Measurements from ENCODE around the gene FAT4.

The FAT4 gene

GRCh38 chr4:125316791-125317524 is 2.2 kb downstream of the FAT4 start:
- in situ Hi-C loops (cut with MboI; ENCODE audit: low sequenced_read_pairs) = no loop called here

DNA sequence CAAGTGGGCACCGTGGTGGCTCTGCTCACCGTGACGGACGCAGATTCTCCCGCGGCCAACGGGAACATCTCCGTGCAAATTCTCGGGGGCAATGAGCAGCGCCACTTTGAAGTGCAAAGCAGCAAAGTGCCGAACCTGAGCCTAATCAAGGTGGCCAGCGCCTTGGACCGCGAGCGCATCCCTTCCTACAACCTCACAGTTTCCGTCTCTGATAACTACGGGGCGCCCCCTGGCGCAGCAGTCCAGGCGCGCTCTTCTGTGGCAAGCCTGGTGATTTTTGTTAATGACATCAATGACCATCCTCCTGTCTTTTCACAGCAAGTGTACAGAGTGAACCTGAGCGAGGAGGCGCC is 2.7 kb downstream of the FAT4 start:
- in situ Hi-C loops (cut with MboI; ENCODE audit: low sequenced_read_pairs) = no loop called here

DNA sequence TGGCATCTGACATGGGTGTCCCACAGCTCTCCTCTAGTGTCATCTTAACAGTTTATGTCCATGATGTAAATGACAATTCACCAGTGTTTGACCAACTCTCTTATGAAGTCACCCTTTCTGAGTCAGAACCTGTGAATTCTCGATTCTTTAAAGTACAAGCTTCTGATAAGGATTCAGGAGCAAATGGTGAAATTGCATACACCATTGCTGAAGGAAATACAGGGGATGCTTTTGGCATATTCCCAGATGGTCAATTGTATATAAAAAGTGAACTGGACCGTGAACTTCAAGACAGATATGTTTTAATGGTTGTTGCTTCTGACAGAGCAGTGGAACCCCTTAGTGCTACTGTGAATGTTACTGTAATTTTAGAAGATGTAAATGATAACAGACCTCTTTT is 4.6 kb downstream of the FAT4 start:
- in situ Hi-C loops (cut with MboI; ENCODE audit: low sequenced_read_pairs) = no loop called here

DNA sequence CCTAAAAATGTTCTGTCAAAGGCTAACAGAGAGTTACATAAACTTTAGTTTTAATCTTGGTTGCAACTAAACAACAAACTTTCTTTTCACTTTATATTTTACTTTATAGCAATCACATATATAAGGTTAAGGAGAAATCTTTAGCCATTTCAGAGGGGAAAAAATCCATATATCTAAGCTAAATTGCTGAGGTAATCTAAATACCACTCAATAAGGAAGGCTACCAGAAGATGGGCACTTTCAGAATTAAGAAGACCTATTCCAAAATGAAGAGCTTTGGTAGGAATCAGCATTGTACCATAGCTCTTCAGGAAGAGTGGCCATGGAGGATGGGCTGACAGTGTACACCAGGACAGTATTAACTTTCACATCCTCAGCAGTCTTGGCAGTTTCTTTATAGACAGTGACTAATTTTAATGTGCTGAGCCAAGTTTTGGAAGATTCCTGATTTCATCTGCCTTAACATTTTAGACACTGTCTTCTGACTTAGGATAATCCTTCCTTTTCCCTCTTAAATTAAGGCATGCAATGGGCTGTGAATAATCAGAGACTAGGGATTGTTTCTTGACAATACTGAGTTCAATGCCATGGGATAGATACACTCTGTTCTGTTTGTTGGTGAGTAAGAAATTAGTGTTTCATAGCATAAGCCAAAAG is 7.1 kb downstream of the FAT4 start:
- in situ Hi-C loops (cut with MboI; ENCODE audit: low sequenced_read_pairs) = no loop called here

GRCh38 chr4:125322366-125322730 is 7.6 kb downstream of the FAT4 start:
- in situ Hi-C loops (cut with MboI; ENCODE audit: low sequenced_read_pairs) = no loop called here

GRCh38 chr4:125323654-125324053 is 8.9 kb downstream of the FAT4 start:
- in situ Hi-C loops (cut with MboI; ENCODE audit: low sequenced_read_pairs) = no loop called here

DNA sequence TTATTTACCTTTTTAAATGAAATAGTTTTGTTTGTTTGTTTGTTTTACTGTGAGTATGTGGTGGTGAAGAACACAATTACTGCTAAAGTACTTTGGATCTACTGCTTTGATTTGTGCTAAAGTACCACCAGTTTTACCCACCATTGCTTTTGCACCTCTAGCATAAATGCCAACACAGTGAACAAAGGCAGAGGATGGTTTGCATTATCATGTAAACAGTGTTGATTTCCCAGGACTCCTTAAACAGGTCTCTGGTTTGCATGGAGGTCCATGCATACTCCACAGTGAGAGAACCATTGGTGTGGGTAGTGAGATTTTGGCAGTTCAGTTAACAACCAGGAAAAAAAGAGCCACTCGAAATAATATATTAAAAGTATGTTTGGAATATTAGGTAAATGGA is 11.0 kb downstream of the FAT4 start:
- in situ Hi-C loops (cut with MboI; ENCODE audit: low sequenced_read_pairs) = no loop called here

- in situ Hi-C loops (cut with MboI; ENCODE audit: low sequenced_read_pairs) = no loop called here
Measured at GRCh38 chr4:125331116-125331515, 16.4 kb downstream of the FAT4 start.

GRCh38 chr4:125334926-125335325 is 20.2 kb downstream of the FAT4 start:
- in situ Hi-C loops (cut with MboI; ENCODE audit: low sequenced_read_pairs) = no loop called here

DNA sequence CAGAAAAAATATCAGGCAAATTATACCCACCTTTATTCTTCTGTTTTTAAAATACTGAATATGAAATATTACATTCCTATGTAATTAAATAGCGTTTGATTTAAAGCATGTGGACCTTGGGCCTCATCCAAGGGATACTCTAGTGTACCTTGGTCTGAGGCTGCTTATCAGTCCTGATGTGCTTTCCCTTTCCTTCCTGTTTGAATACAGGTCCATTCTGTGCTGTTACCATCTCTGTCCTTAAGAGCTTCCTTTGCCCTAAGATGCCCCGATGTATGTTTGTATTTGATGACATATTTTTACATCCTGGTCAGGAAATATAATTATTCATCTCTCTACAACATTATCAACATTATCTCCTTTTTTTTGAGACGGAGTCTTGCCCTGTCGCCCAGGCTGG is 24.1 kb downstream of the FAT4 start:
- in situ Hi-C loops (cut with MboI; ENCODE audit: low sequenced_read_pairs) = no loop called here

- in situ Hi-C loops (cut with MboI; ENCODE audit: low sequenced_read_pairs) = no loop called here
Measured at GRCh38 chr4:125344198-125344597, 29.4 kb downstream of the FAT4 start.

DNA sequence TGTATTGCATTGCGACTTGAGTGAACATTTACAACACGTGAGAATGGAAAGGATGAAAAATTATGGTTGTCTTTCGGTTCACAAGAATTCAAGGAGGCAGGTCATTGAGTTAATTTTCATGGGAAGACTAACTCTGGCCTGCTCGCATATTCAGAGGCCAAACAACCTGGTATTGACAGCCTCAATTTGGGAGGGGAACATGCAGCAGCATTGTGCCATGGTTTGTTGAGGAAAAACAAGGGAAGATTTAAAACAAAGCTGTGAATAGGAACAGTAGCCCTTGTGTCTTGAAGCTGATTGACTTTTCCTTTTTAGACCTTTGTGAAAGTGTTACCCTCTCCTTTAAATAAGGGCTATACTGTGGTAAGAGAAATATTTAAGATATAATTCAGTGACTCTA is 31.9 kb downstream of the FAT4 start:
- in situ Hi-C loops (cut with MboI; ENCODE audit: low sequenced_read_pairs) = no loop called here

DNA sequence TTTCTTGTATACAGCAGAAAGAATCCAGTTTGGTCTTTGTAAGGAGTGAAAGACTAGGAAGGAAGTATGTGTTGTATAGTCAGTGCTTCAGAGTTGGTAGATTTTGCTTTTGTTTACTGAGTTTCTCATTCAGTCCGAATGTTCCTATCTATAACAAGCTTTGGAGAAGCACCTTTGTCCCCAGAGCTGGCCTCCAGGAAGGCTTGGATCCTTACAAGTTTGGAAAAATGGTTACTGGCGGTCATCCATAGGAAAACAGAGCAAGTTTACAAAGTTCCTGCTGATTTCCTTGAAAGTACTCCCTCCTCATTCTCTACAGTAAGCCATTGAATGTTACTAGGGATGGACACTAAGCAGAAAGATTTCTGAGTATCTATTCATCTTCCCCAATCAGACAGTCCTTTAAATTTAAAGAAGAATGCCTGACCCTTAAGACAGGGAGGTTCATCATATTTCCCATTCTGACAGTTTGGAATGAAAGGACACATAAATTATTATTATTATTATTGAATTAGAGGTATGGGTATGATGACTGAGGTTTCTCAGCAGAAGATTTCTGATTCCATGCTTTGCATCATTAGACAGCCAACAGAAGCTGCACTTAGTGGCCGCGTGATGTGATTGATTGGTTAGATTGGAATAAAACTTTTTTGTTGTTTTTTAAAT is 35.8 kb downstream of the FAT4 start:
- in situ Hi-C loops (cut with MboI; ENCODE audit: low sequenced_read_pairs) = no loop called here

DNA sequence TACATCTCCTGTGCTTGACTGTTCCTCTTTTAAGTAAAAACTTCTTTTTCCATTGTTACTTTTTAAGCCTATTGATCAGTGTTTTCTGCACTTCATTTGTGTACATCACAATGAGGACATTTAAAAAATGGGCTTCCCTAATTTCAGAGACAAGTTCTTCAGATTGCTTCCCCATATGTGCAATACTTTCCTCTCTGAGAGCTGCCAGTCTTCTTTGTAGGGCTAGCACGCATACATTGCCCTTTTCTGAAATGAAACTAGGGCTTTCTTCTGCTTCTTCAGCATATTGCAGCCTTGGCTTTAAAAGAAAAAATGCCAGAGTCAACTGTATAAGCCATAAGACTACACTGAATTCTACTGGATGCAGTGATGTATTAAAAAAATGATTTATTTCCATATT is 37.8 kb downstream of the FAT4 start:
- in situ Hi-C loops (cut with MboI; ENCODE audit: low sequenced_read_pairs) = no loop called here

GRCh38 chr4:125353131-125353530 is 38.4 kb downstream of the FAT4 start:
- in situ Hi-C loops (cut with MboI; ENCODE audit: low sequenced_read_pairs) = no loop called here

- in situ Hi-C loops (cut with MboI; ENCODE audit: low sequenced_read_pairs) = no loop called here
Measured at GRCh38 chr4:125355791-125356190, 41.0 kb downstream of the FAT4 start.

DNA sequence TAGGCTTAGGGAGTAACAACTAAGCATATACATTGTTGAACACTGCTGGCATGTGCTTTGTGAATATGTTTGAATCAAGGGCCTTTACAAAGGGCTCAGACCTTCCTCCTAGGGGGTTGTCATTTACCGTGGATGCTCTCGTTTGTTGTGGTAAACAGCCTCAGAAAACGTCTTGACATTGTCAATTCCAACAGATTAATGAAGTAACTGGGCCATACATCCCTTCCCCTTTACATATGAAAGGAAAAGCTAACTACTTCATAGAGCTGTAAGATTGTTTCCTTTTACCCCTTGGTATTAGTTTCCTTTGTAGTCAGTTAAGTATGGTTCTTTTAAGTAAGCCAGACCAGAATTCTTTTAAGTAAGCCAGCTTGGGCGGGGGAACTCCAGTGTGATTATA is 42.9 kb downstream of the FAT4 start:
- in situ Hi-C loops (cut with MboI; ENCODE audit: low sequenced_read_pairs) = no loop called here

DNA sequence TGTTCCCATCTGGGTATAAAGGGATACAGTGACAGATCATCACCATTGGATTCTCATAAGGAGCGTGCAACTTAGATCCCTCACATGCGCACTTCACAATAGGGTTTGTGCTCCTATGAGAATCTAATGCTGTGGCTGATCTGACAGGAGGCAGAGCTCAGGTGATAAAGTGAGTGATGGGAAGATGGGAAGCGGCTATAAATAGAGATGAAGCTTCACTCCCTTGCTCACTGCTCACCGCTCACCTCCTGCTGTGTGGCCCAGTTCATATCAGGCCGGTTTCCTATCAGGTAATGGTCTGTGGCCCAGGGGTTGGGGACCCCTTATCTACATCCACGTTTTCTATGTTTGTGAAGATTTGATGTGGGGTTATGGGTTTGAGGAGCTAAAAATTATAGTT is 43.7 kb downstream of the FAT4 start:
- in situ Hi-C loops (cut with MboI; ENCODE audit: low sequenced_read_pairs) = no loop called here

DNA sequence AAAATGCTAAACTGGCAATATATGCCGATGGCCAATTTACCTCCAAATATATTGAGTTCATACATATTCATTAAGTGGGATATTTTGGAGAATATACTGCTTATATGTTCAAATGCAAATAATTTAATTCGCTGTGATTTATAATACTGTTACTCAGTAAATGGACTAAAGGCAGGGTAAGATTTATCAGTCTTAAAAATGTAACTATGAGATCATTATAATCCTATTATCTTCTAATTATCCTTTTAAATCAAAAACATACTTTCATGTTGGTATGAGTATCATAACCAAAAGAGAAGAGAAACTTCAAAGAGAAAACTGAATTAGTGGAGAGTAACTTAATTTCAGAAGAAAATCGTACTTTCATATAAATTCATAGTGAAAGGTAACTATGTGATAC is 44.6 kb downstream of the FAT4 start:
- in situ Hi-C loops (cut with MboI; ENCODE audit: low sequenced_read_pairs) = no loop called here

GRCh38 chr4:125359960-125360634 is 45.3 kb downstream of the FAT4 start:
- in situ Hi-C loops (cut with MboI; ENCODE audit: low sequenced_read_pairs) = no loop called here

GRCh38 chr4:125360727-125361126 is 46.0 kb downstream of the FAT4 start:
- in situ Hi-C loops (cut with MboI; ENCODE audit: low sequenced_read_pairs) = no loop called here

All from HL-60/S4 treated with retinoic acid at 250 ng/mL for 4 days and 3 days (cell line).